NCI-H82 (cell line): ENCODE measurements around the gene RTN4RL1.
"Not testable (repeated sequence)": the region's sequence is repeated elsewhere in the genome, so short reads cannot be mapped to it uniquely, and the experiment has no call there.

Experiments
- DNase-seq: peaks from one replicate; lab custom pipeline; 2025; lab: John Stamatoyannopoulos, UW

RTN4RL1 gene

GRCh38 chr17:2003525-2003924 is 21.6 kb downstream of the RTN4RL1 start:
- no peak for DNase-seq

- no peak for DNase-seq
These were observed 22.3 kb downstream of the RTN4RL1 start for GRCh38 chr17:2002767-2003329.

GRCh38 chr17:1999557-2000251 is 25.4 kb downstream of the RTN4RL1 start:
- peak; percentile 88 for DNase-seq

DNA sequence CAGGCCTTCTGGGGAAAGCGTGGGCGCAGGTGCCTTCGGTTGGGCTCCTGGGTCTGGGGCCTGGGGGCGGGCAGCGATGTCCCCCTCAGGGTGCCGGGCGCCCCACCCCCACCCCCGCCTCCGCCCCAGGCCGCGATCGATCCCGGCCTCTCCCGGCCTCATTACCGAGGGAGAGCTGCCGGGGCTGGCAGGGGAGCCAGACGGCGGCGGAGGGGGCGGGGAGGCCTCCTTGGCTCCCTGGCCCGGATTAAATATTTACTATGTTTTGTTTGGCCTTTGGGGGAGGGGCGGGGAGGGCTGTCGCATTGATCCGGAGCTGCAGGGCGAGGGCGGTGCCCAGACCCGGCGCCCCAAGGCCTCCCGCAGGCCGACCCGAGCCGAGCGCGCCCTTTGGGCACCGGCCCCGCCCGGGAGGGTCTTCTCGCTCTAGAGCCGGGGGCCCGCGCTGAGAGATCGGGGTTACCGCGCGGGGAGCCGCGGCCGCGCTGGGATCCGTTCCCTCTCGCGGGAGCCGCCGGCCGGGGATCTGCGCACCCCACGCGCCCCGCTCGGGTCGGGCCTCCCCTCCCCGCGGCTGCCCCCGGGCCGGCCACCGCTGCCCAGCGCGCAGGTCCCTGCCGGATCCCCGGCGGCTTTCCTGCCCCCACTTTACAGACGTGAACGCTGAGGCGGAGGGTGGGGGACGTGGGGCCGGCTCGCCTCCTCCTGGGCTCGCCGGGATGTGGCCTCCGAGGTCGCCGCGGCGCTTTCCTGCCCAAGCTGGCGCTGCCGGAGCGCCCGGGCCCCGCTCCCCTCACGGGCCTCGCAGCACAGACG is 27.0 kb downstream of the RTN4RL1 start:
- DNase-seq = peak; percentile 97

DNA sequence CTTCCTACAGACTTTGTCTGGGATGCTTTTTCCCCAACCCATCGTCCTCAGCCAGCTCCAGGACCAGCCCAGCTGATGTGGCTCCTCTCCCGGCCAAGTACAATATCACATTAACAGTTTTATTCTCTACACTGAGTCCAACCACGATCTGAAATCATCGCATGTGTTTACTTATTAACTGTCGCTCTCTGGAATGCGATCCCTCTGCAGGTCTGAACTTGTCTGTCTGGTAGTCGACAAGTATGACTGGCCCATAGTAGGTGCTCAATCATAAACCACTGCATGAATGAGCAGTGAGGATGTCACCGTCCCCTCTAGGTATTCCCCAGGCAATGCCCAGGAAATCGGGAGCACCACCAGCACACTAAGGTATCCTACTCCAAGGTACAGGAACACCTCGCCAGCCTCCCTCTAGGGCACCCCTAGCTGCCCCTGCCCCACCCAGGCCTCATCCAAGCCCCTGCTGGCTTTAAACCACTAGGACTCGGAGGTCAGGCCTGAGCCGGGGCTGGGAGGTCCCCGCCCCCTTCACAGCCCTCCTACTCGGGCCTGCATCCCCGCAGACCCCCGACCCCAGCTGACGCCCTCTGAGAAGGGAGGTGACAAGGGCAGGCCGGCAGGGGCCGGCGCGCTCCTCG is 27.7 kb downstream of the RTN4RL1 start:
- peak; percentile 81 for DNase-seq

DNA sequence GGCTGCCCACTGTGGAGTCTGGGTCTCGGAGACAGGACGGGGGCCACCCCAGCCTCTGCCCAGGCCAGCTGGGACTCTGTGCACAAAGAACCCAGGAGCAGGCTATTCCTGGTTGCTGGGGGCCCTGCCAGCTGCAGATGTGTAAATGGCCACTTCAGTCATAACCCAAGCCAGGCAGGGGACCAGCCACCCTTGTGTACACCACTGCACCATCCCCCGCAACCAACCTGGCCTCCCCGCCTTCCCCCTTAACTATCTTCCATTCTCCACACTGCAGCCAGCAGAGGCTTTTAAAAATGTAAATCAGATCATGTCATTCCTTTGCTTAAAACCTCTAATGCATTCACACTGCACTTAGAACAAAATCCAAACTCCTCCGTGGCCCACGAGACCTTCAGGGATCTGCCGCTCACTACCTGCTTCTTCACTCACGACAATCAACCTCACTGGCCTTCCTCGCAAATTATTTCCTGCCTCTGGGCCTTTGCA is 28.3 kb downstream of the RTN4RL1 start:
- DNase-seq = peak; percentile 60

GRCh38 chr17:1995907-1996799 is 29.0 kb downstream of the RTN4RL1 start:
- DNase-seq = no peak

- DNase-seq = no peak
These were observed 29.7 kb downstream of the RTN4RL1 start for GRCh38 chr17:1995321-1995892.

GRCh38 chr17:1994707-1995106 is 30.4 kb downstream of the RTN4RL1 start:
- DNase-seq = no peak

GRCh38 chr17:1992541-1992940 is 32.6 kb downstream of the RTN4RL1 start:
- no peak for DNase-seq

GRCh38 chr17:1989135-1989534 is 36.0 kb downstream of the RTN4RL1 start:
- no peak for DNase-seq

DNA sequence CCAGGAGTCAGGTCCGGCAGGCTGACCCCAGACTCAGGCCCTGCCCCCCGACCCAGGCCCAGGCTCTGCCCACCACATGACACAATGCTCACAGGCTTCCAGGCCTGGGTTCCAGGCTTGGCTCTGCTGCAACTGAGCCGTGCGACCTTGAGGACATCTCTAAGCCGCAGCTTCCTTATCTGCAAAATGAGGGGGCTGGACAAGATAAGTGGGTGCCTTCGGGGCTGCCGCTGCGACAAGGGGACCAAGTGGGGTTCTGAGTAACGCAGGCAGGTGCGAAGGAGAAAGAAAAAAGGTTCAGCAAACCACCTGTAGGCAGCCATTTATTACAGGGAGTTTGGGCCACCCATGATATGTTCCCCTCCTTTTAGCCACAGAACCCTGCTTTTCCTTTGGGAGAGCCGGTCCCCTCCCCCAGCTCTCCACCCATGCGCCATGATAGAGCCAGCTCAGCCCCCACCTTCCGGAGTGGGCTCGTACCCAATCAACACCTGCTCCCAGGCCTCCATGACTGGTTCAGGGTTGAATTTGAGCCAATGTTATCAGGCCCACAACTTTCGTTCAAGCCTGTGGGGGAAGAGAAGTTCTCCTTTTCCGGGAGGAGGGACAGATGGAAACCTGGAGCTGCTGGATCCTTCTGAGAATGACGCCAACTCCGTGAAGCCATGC is 38.2 kb downstream of the RTN4RL1 start:
- no peak for DNase-seq

DNA sequence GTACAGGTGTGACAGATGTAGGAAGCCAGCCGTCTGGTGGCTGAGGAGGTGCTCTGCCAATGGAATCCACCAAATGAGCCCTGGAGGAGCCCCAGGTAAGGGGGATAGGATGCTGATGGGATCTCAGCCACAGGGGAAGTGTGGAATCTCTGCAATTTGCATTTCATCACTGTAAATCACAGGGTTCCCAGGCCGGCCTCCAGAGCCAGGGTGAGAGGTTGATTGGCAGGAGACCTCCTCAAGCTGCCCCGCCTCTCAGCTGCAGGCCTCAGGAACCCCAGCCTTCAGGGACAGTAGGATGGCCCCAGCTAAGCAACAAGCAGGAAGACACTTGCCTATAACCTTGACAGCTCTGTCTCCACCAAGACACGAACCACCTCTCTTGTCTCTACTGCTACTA is 39.4 kb downstream of the RTN4RL1 start:
- DNase-seq = peak; percentile 75

- DNase-seq = peak; percentile 70
These were observed 40.0 kb downstream of the RTN4RL1 start for GRCh38 chr17:1985093-1985492.

- DNase-seq = not testable (repeated sequence)
These were observed 42.3 kb downstream of the RTN4RL1 start for GRCh38 chr17:1982793-1983366.

DNA sequence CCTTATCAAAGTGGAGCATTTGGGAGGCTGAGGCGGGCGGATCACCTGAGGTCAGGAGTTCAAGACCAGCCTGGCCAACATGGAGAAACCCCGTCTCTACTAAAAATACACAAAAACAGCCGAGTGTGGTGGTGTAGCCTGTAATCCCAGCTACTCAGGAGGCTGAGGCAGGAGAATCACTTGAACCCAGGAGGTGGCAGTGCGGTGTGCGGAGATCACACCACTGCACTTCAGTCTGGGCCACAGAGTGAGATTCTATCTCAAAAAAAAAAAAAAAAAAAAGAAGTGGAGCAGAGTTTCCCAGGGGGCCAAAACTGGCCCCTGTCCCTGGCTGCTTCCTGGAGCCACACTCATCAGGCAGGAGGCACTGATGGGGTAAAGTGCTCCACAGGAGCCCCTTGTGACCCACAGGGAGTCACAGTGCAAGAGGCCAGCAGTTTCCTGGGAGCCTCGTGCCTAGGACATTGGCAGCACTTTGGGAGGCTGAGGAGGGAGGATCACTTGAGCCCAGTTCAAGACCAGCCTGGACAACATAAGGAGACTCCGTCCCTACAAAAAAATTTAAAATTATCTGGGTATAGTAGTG is 44.4 kb downstream of the RTN4RL1 start:
- DNase-seq = no peak

DNA sequence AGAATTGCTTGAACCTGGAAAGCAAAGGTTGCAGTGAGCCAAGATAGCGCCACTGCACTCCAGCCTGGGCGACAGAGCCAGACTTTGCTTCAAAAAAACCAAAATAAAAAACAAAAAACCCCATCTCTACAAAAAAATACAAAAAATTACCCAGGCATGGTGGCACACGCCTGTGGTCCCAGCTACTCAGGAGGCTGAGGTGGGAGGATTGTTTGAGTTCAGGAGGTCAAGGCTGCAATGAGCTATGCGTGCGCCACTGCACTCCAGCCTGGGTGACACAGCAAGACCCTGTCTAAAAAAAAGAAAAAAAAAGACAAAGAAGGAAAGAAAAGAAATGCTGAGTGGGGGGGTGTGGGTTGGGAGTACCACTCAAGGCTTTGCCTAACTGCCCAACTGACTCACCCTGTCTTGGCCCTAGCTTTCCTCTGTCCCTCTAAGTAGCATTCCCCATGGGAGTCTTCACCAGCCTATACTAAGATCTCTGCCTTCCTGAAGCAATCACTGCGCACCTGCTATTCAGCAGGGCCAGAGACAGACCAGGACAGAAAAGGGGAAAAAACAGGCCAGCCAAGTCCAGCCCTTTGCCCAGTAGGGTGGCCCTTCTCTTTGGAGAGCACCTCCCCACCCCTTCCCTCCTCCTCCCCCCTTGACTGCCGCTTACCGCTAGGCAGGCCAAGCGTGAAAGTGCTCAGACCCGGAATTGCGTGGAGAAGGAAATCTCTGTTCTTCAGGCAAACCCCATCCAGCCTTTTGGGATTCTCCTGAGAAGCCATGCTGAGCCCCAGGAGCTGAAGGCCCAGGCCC is 45.8 kb downstream of the RTN4RL1 start:
- DNase-seq = peak; percentile 37

DNA sequence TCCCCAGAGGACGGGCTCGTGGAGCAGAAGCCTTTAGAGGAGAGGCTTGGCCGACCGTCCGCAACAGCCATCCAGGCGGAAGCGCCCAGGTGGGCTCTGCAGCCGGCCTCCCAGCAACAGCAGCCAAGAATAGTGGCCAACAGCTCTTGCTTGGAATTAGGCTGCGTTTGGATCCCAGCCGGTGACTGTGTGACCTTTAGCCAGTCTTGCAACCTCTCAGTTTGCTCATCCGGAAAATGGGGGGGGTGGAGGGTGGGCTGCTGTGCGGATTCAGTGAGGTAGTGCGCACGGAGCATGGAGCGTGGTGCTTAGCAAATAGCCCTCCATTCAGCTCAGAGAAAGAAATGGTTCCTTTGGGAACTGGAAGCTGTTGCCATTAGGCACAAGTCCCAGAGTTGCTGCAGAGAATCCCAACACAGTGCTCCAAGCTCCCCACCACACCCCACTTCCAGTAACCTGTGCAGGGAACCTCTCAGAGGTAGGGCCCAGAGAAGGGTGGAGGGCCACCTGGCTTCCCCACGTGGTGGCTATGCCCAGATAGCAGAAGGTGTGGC is 46.7 kb downstream of the RTN4RL1 start:
- DNase-seq = no peak
